ENCODE data around the gene AMN.

DNA sequence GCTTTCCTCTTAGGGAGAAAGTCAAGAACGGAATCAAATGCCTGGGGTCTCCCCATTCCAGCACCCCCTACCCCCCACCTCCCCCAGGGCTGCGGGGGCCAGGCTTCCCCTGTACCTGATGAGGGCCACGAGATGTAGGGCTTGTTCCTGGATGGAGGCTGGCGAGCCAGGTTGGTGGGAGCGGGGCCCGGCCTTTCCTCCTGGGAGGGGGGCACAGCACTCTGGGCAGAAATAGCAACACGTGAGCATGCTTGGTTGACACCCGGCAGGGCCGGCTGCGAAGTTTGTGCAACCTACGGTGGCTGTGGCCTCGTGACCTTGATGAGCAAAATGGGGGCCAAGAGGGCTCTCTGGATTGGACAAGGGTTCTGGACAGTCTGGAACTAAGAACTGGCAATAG is 15.7 kb downstream of the AMN start:
- TF ChIP-seq POLR2A (IDR thresholded peaks at IDR 0.05) = no peak
- TF ChIP-seq, protein P1, sequence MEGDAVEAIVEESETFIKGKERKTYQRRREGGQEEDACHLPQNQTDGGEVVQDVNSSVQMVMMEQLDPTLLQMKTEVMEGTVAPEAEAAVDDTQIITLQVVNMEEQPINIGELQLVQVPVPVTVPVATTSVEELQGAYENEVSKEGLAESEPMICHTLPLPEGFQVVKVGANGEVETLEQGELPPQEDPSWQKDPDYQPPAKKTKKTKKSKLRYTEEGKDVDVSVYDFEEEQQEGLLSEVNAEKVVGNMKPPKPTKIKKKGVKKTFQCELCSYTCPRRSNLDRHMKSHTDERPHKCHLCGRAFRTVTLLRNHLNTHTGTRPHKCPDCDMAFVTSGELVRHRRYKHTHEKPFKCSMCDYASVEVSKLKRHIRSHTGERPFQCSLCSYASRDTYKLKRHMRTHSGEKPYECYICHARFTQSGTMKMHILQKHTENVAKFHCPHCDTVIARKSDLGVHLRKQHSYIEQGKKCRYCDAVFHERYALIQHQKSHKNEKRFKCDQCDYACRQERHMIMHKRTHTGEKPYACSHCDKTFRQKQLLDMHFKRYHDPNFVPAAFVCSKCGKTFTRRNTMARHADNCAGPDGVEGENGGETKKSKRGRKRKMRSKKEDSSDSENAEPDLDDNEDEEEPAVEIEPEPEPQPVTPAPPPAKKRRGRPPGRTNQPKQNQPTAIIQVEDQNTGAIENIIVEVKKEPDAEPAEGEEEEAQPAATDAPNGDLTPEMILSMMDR (IDR thresholded peaks at IDR 0.05) = no peak
